Endothelial cell of umbilical vein (primary cell): ENCODE results near the gene RNU1-3. TPM values are rescaled to one million over a fixed set of nuclear protein-coding genes. Genes with fewer than 3 reads are reported as not detected.
"Not testable (repeated sequence)": the region's sequence is repeated elsewhere in the genome, so short reads cannot be mapped to it uniquely, and the experiment has no call there.

ENCODE experiments used
- BruUV-seq: library from RNA; stranded (reverse); fragments of 400-500 nt; replicated peaks from 2 replicates; lab custom pipeline; 2021; lab: Mats Ljungman, UMichigan
- CTCF ChIA-PET: fragments of 300-600, 350-600 bp; sonication (Branson Sonifier 250); formaldehyde crosslinking; loops from one replicate; lab custom pipeline; 2021; ENCODE audit warnings: antibody characterized with exemption, inconsistent platforms; lab: Charles Lee
- POLR2A ChIA-PET: fragments of 300-600, 350-600 bp; sonication (Branson Sonifier 250); formaldehyde crosslinking; loops from one replicate; lab custom pipeline; 2021; ENCODE audit warnings: antibody characterized with exemption, inconsistent platforms; lab: Charles Lee
- DNase-seq: peaks from one replicate; pipeline ENCODE4 v3.0.0-alpha.2; 2011; ENCODE audit warnings: low read depth, low spot score
- FAIRE-seq: peaks from 2 replicates; lab custom pipeline; 2011; peaks lifted over from hg19 to GRCh38; lab: Jason Lieb, UNC
- H2AFZ ChIP-seq: 2 replicates; pipeline ENCODE4 v1.6.0; 2012; ENCODE audit warnings: low read depth, low read length, control low read depth, inconsistent platforms
- H3K27ac ChIP-seq: 2 replicates; pipeline ENCODE4 v1.5.1; 2011; ENCODE audit warnings: low read depth, mild to moderate bottlenecking, control low read depth, low read length, moderate library complexity; ENCODE audit not compliant: insufficient read depth
- H3K27me3 ChIP-seq, 2 experiments: 2 replicates each; pipeline versions ENCODE4 v1.6.0 to v1.6.1; 2011; ENCODE audit warnings: low read length in 2 of 2, mixed read lengths in 1 of 2; ENCODE audit not compliant: control insufficient read depth in 2 of 2, insufficient read depth in 2 of 2
- H3K36me3 ChIP-seq, 2 experiments: 2 replicates in 1 of 2; 3 replicates in 1 of 2; pipeline ENCODE4 v1.5.1; 2011; ENCODE audit warnings: low read length in 2 of 2, mild to moderate bottlenecking in 1 of 2, moderate library complexity in 1 of 2; ENCODE audit not compliant: control insufficient read depth in 2 of 2, insufficient read depth in 2 of 2; ENCODE audit errors: extremely low read depth in 1 of 2
- H3K4me1 ChIP-seq: 3 replicates; pipeline ENCODE4 v1.5.1; 2011; ENCODE audit warnings: mild to moderate bottlenecking, low read length; ENCODE audit not compliant: control insufficient read depth, insufficient read depth; ENCODE audit errors: extremely low read depth
- H3K4me2 ChIP-seq: 2 replicates; pipeline ENCODE4 v1.6.1; 2011; ENCODE audit warnings: low read length, control low read depth, mixed read lengths; ENCODE audit not compliant: insufficient read depth
- H3K4me3 ChIP-seq, 3 experiments: fragments of 200-600 bp in 1 of 3; sonication (generic), shearing (Covaris generic) in 1 of 3; replicated peaks in 1 of 3; 2 replicates each; pipeline ENCODE4 v1.5.1; 2011 to 2016; ENCODE audit warnings: control low read depth in 3 of 3, low read length in 3 of 3, mild to moderate bottlenecking in 2 of 3, inconsistent platforms in 1 of 3, low read depth in 1 of 3, moderate library complexity in 1 of 3; ENCODE audit not compliant: insufficient read depth in 1 of 3
- H3K79me2 ChIP-seq: 2 replicates; pipeline ENCODE4 v1.6.0; 2012; ENCODE audit warnings: low read length, inconsistent platforms; ENCODE audit not compliant: control insufficient read depth, insufficient read depth
- H3K9ac ChIP-seq: replicated peaks from 2 replicates; pipeline ENCODE3; 2011; ENCODE audit warnings: low read length, control low read depth; ENCODE audit not compliant: insufficient read depth; ENCODE audit errors: extremely low read depth
- H3K9me1 ChIP-seq: replicated peaks from 3 replicates; pipeline ENCODE4 v1.6.0; 2011; ENCODE audit warnings: mild to moderate bottlenecking, low read length; ENCODE audit not compliant: control insufficient read depth, insufficient read depth; ENCODE audit errors: extremely low read depth
- H3K9me3 ChIP-seq: replicated peaks from 2 replicates; pipeline ENCODE4 v1.5.1; 2012; ENCODE audit warnings: low read length, inconsistent platforms; ENCODE audit not compliant: control insufficient read depth, insufficient read depth
- H4K20me1 ChIP-seq: replicated peaks from 2 replicates; pipeline ENCODE3; 2011; ENCODE audit warnings: mild to moderate bottlenecking, low read length; ENCODE audit not compliant: control insufficient read depth, insufficient read depth; ENCODE audit errors: extremely low read depth
- CTCF ChIP-seq, 2 donors: IDR thresholded peaks; 1 replicate in 1 of 2; 2 replicates in 1 of 2; pipeline ENCODE4 v1.5.1; 2011; ENCODE audit warnings: low read length in 2 of 2, mild to moderate bottlenecking in 2 of 2, moderate library complexity in 2 of 2, control low read depth in 1 of 2, inconsistent platforms in 1 of 2, low read depth in 1 of 2; ENCODE audit not compliant: insufficient read depth in 1 of 2; ENCODE audit errors: extremely low read depth in 1 of 2
- dilution Hi-C: fragments of 300-500 bp; cut with MboI; formaldehyde crosslinking; loops from one replicate; pipeline ENCODE4 v1.15.0; 2019; ENCODE audit warnings: low sequenced_read_pairs; ENCODE audit not compliant: extremely low pct_ligation_motif_present
- intact Hi-C: fragments of 100-400 bp; cut with micrococcal nuclease; formaldehyde crosslinking; loops from one replicate; pipeline ENCODE4 v1.10.0; 2022
- polyA plus RNA-seq, 4 experiments: library from polyadenylated mRNA; depleted of rRNA in 3 of 4; stranded (reverse) in 3 of 4; unstranded in 1 of 4; fragments of >200 nt; gene quantifications; 2 replicates each; pipeline versions ENCODE4 v1.2.1 to v1.2.3, GENCODE V29; 2011 to 2012; ENCODE audit warnings: missing spikeins in 1 of 4
- total RNA-seq: library from RNA; stranded (reverse); gene quantifications from 2 replicates; pipeline ENCODE4 v1.2.3, GENCODE V29; 2021

RNU1-3 gene
- total and polyA plus RNA-seq, 2 donors (not counting 3 experiments of a cell fraction or from before 2014, with no cell fraction given): 206 to 1,319 TPM

GRCh38 chr1:16677552-16678431, 11.0 kb upstream of the RNU1-3 start:
- Histone ChIP-seq H4K20me1 (no peaks in the 10 kb centered on the region), H3K9ac (no peak overlapping the region), H3K36me3 (no peaks in the 10 kb centered on the region), H3K79me2 (no peaks in the 10 kb centered on the region), H3K4me2 (no peak overlapping the region), H2AFZ (no peak overlapping the region), H3K27ac (no peak overlapping the region), H3K27me3 (peaks cover 10 to 13% of the 10 kb centered on the region in 2 experiments), H3K4me1 (no peaks in the 10 kb centered on the region), H3K4me3 (no peak overlapping the region), H3K9me3 (no peaks in the 10 kb centered on the region), H3K9me1 (no peaks in the 10 kb centered on the region)
- CTCF ChIA-PET: no interaction called here
- FAIRE-seq (no peak), DNase-seq (peak; percentile 47)
- TF ChIP-seq CTCF (IDR thresholded peaks at IDR 0.05; ENCODE audit: extremely low read depth in 1 of 2, insufficient read depth in 1 of 2, low read depth in 1 of 2, low read length in 2 of 2): no peak
- no TSS peak for BruUV-seq
- intact Hi-C loops (no loop called here), dilution Hi-C loops (no loop called here)
- POLR2A ChIA-PET: no interaction called here

GRCh38 chr1:16676661-16677523, 10.1 kb upstream of the RNU1-3 start:
- H3K4me1 ChIP-seq, dilution Hi-C loops, H3K27ac ChIP-seq, H3K9me1 ChIP-seq, H2AFZ ChIP-seq, H3K9me3 ChIP-seq, POLR2A ChIA-PET, H3K79me2 ChIP-seq, H3K4me2 ChIP-seq, BruUV-seq, H3K36me3 ChIP-seq, H3K9ac ChIP-seq, CTCF ChIA-PET, intact Hi-C loops, FAIRE-seq, DNase-seq, H4K20me1 ChIP-seq, H3K4me3 ChIP-seq: not testable (repeated sequence)
- peaks cover 10 to 13% of the 10 kb centered on the region in 2 experiments for H3K27me3 ChIP-seq

- FAIRE-seq, H3K79me2 ChIP-seq, intact Hi-C loops, H3K4me1 ChIP-seq, H3K9me1 ChIP-seq, H3K9ac ChIP-seq, H3K4me3 ChIP-seq, H3K36me3 ChIP-seq, H3K9me3 ChIP-seq, POLR2A ChIA-PET, BruUV-seq, dilution Hi-C loops, H2AFZ ChIP-seq, DNase-seq, H3K27ac ChIP-seq, CTCF ChIA-PET, H3K4me2 ChIP-seq, H4K20me1 ChIP-seq: not testable (repeated sequence)
- H3K27me3 ChIP-seq: peaks cover 10 to 11% of the 10 kb centered on the region in 2 experiments
These were observed 8.4 kb upstream of the RNU1-3 start for GRCh38 chr1:16675118-16675510.
